Transverse colon (tissue), 3 donors: ENCODE measurements around the gene ITGB6.

Source experiments
- EP300 ChIP-seq: sonication (generic); formaldehyde crosslinking; IDR thresholded peaks from one replicate; pipeline ENCODE4 v1.6.1; 2017; ENCODE audit warnings: antibody characterized with exemption, low read depth
- POLR2A ChIP-seq: fragments of 450-650 bp; IDR thresholded peaks from one replicate; pipeline ENCODE4 v1.6.1; 2016; ENCODE audit warnings: antibody characterized with exemption, mild to moderate bottlenecking, moderate library complexity
- TF ChIP-seq, protein P1 (sequence below), 5 experiments: fragments of 200-600 bp in 3 of 5; fragments of 450-650 bp in 2 of 5; sonication (generic) in 3 of 5; IDR thresholded peaks; 1 replicate in 2 of 5; 2 replicates in 3 of 5; pipeline ENCODE4 v1.5.1; 2016 to 2017; ENCODE audit warnings: antibody characterized with exemption in 5 of 5, inconsistent platforms in 3 of 5, mild to moderate bottlenecking in 2 of 5, moderate library complexity in 1 of 5

DNA sequence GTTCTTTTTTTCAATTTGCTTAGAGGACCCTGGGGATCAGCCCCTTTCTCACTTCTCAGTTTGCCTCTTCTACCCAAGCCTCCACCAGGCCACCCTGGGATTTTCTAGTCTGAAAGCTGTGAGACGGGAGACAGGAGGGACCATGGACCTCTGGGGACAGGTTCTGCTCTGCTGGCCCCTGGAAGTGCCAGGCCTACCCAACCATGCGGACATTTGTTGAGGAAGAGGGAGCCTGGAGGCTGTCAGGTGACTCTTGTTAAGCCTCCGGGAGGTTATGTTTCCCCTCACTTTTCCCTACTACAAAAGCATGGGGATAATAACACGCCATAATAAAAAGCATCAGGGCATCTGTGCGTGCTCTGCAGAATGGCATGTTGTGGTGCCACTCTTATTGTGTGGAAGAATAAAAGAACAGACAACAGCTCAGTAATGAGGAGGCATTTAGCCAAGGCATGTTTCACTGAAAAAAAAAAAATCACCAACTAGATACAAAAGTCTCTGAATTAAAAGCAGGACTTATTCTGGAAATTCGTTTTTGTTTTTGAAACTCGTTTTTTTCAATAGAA, 89.3 kb downstream of the ITGB6 start:
- TF ChIP-seq, protein P1, sequence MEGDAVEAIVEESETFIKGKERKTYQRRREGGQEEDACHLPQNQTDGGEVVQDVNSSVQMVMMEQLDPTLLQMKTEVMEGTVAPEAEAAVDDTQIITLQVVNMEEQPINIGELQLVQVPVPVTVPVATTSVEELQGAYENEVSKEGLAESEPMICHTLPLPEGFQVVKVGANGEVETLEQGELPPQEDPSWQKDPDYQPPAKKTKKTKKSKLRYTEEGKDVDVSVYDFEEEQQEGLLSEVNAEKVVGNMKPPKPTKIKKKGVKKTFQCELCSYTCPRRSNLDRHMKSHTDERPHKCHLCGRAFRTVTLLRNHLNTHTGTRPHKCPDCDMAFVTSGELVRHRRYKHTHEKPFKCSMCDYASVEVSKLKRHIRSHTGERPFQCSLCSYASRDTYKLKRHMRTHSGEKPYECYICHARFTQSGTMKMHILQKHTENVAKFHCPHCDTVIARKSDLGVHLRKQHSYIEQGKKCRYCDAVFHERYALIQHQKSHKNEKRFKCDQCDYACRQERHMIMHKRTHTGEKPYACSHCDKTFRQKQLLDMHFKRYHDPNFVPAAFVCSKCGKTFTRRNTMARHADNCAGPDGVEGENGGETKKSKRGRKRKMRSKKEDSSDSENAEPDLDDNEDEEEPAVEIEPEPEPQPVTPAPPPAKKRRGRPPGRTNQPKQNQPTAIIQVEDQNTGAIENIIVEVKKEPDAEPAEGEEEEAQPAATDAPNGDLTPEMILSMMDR (IDR thresholded peaks at IDR 0.05), result no peak
- no peak for TF ChIP-seq POLR2A
- TF ChIP-seq EP300, result no peak
